Activated B cell treated with CpG ODN at 0.5 μM for 24 hours (primary cell): ENCODE measurements around the gene PNKD. TPM values are rescaled to one million over a fixed set of nuclear protein-coding genes. Genes with fewer than 3 reads are reported as not detected.

ENCODE experiments used
- ATAC-seq: fragments of 200-7000 bp; cut with Tn5 transposase; one replicate; pipeline ENCODE4 v1.10.0; 2021; ENCODE audit warnings: low read depth, mild to moderate bottlenecking, moderate library complexity
- CTCF ChIA-PET: fragments of 350-600 bp; sonication (Branson Sonifier 250); formaldehyde crosslinking; loops from one replicate; lab custom pipeline; 2021; ENCODE audit warnings: antibody characterized with exemption; lab: Charles Lee
- POLR2A ChIA-PET: fragments of 350-600 bp; sonication (Branson Sonifier 250); formaldehyde crosslinking; loops from one replicate; lab custom pipeline; 2021; ENCODE audit warnings: antibody characterized with exemption; lab: Charles Lee
- DNase-seq: peaks from one replicate; pipeline ENCODE4 v3.0.0; 2022
- H3K27ac Mint-ChIP-seq: one replicate; pipeline ENCODE4 v1.8.0; 2020; ENCODE audit warnings: mixed read lengths
- H3K27me3 Mint-ChIP-seq: one replicate; pipeline ENCODE4 v1.8.0; 2021; ENCODE audit warnings: mixed read lengths
- H3K36me3 Mint-ChIP-seq: one replicate; pipeline ENCODE4 v1.8.0; 2021; ENCODE audit warnings: low read depth, mixed read lengths
- H3K4me1 Mint-ChIP-seq: one replicate; pipeline ENCODE4 v1.8.0; 2021; ENCODE audit warnings: mixed read lengths
- H3K4me3 Mint-ChIP-seq: one replicate; pipeline ENCODE4 v1.8.0; 2020; ENCODE audit warnings: mild to moderate bottlenecking, mixed read lengths
- H3K9me3 Mint-ChIP-seq: one replicate; pipeline ENCODE4 v1.8.0; 2020; ENCODE audit warnings: mixed read lengths
- CTCF ChIP-seq: fragments of 200-600 bp; IDR thresholded peaks from one replicate; pipeline ENCODE4 v1.8.0; 2022; ENCODE audit warnings: antibody characterized with exemption, mild to moderate bottlenecking
- intact Hi-C: fragments of 100-400 bp; cut with micrococcal nuclease; formaldehyde crosslinking; loops from one replicate; pipeline ENCODE4 v1.15.1; 2024
- total RNA-seq: library from RNA; stranded (reverse); gene quantifications from 2 replicates; pipeline ENCODE4 v1.2.3, GENCODE V29; 2022

Gene PNKD
- total RNA-seq, 1 donor from 2014 or later, result 21.0 TPM

- Mint-ChIP-seq H3K36me3 (no peaks in the 10 kb centered on the region), H3K27ac (no peak overlapping the region), H3K9me3 (no peaks in the 10 kb centered on the region), H3K4me3 (no peak overlapping the region), H3K27me3 (no peaks in the 10 kb centered on the region), H3K4me1 (peaks cover 57% of the 10 kb centered on the region)
- ChIA-PET CTCF (no interaction called here), POLR2A (interaction anchor here (0.6 kb wide), 1 partner anchor 88 kb away, joined by 5 read pairs; no protein-coding TSS in a partner anchor)
- DNase-seq (no peak), ATAC-seq (no peak)
- intact Hi-C loops, result no loop called here
- no peak for TF ChIP-seq CTCF
Observed at GRCh38 chr2:218331745-218332144, 61.4 kb downstream of the PNKD start.

GRCh38 chr2:218332288-218332687 is 62.0 kb downstream of the PNKD start:
- Mint-ChIP-seq H3K27ac (no peak overlapping the region), H3K4me1 (peaks cover 57% of the 10 kb centered on the region), H3K36me3 (no peaks in the 10 kb centered on the region), H3K4me3 (no peak overlapping the region), H3K27me3 (no peaks in the 10 kb centered on the region), H3K9me3 (no peaks in the 10 kb centered on the region)
- ChIA-PET POLR2A (no interaction called here), CTCF (no interaction called here)
- no peak for TF ChIP-seq CTCF
- DNase-seq (no peak), ATAC-seq (no peak)
- intact Hi-C loops, result no loop called here

GRCh38 chr2:218332920-218333645 is 62.8 kb downstream of the PNKD start:
- DNase-seq (no peak), ATAC-seq (no peak)
- POLR2A ChIA-PET, result interaction anchor here (0.7 to 0.8 kb wide), 2 partner anchors 10 to 49 kb away, joined by 3 read pairs; partner anchors contain the start of gene SLC11A1
- peaks cover 54% of the 10 kb centered on the region for H3K4me1 Mint-ChIP-seq
- H3K27ac Mint-ChIP-seq, result peak overlapping the region; percentile 6
- no peak for TF ChIP-seq CTCF
- no peaks in the 10 kb centered on the region for H3K9me3 Mint-ChIP-seq
- H3K27me3 Mint-ChIP-seq, result no peaks in the 10 kb centered on the region
- intact Hi-C loops, result no loop called here
- CTCF ChIA-PET, result no interaction called here
- no peak overlapping the region for H3K4me3 Mint-ChIP-seq
- H3K36me3 Mint-ChIP-seq, result no peaks in the 10 kb centered on the region

GRCh38 chr2:218334531-218334930 is 64.2 kb downstream of the PNKD start:
- no peaks in the 10 kb centered on the region for H3K36me3 Mint-ChIP-seq
- TF ChIP-seq CTCF, result no peak
- no peaks in the 10 kb centered on the region for H3K27me3 Mint-ChIP-seq
- no peak for ATAC-seq
- ChIA-PET CTCF (no interaction called here), POLR2A (interaction anchor here (1.0 kb wide), 1 partner anchor 62 kb away, joined by 3 read pairs; no protein-coding TSS in a partner anchor)
- DNase-seq, result no peak
- peaks cover 45% of the 10 kb centered on the region for H3K4me1 Mint-ChIP-seq
- no peak overlapping the region for H3K4me3 Mint-ChIP-seq
- no peak overlapping the region for H3K27ac Mint-ChIP-seq
- intact Hi-C loops, result loop anchor here (2.0 kb wide), 1 partner anchor 34 kb away; no protein-coding TSS in a partner anchor
- no peaks in the 10 kb centered on the region for H3K9me3 Mint-ChIP-seq

GRCh38 chr2:218340656-218341055 is 70.3 kb downstream of the PNKD start:
- intact Hi-C loops, result no loop called here
- POLR2A ChIA-PET, result no interaction called here
- ATAC-seq (no peak), DNase-seq (no peak)
- Mint-ChIP-seq H3K4me3 (no peak overlapping the region), H3K27me3 (no peaks in the 10 kb centered on the region), H3K27ac (no peak overlapping the region), H3K9me3 (no peaks in the 10 kb centered on the region), H3K36me3 (no peaks in the 10 kb centered on the region), H3K4me1 (no peaks in the 10 kb centered on the region)
- TF ChIP-seq CTCF, result no peak
- CTCF ChIA-PET, result no interaction called here
